Astrocyte of the spinal cord (primary cell): Measurements from ENCODE around the gene SNCG.
"Not testable (repeated sequence)": the region's sequence is repeated elsewhere in the genome, so short reads cannot be mapped to it uniquely, and the experiment has no call there.

Experiments
- DNase-seq: peaks from one replicate; pipeline ENCODE4 v3.0.0; 2011; ENCODE audit warnings: low read depth, low spot score
- H3K4me3 ChIP-seq: 2 replicates; pipeline ENCODE4 v1.5.1; 2011; ENCODE audit warnings: low read depth, mild to moderate bottlenecking, low read length, moderate library complexity
- in situ Hi-C: cut with HindIII; loops from 2 replicates; pipeline ENCODE4 v1.10.0; 2017; ENCODE audit warnings: low sequenced_read_pairs
- TF ChIP-seq, protein P1 (sequence below): IDR thresholded peaks from 2 replicates; pipeline ENCODE4 v1.5.1; 2012; ENCODE audit warnings: low read depth, mild to moderate bottlenecking, low read length, inconsistent platforms

SNCG gene

DNA sequence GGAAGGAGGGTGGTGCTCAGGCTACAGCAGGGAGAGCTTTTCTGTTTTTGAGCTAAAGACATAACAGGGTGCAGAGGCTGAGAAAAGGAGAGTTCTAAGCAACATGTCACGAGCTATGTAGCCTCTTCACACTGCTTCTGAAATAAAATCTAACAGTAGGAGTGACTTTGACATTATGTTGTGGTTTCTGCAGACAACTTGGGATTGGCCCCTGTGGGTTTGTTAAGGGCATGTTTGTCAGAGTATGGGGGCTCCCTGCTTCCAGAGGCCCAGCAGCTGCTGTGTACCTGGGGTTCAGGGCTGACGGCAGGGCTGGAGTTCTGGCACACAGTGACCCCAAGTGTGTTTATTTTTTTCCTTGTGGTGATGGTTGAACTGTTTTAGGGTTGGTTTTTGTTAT lies 25.7 kb upstream of the SNCG start:
- TF ChIP-seq, protein P1, sequence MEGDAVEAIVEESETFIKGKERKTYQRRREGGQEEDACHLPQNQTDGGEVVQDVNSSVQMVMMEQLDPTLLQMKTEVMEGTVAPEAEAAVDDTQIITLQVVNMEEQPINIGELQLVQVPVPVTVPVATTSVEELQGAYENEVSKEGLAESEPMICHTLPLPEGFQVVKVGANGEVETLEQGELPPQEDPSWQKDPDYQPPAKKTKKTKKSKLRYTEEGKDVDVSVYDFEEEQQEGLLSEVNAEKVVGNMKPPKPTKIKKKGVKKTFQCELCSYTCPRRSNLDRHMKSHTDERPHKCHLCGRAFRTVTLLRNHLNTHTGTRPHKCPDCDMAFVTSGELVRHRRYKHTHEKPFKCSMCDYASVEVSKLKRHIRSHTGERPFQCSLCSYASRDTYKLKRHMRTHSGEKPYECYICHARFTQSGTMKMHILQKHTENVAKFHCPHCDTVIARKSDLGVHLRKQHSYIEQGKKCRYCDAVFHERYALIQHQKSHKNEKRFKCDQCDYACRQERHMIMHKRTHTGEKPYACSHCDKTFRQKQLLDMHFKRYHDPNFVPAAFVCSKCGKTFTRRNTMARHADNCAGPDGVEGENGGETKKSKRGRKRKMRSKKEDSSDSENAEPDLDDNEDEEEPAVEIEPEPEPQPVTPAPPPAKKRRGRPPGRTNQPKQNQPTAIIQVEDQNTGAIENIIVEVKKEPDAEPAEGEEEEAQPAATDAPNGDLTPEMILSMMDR: no peak
- DNase-seq: no peak
- in situ Hi-C loops: no loop called here
- H3K4me3 ChIP-seq: no peak overlapping the region

- H3K4me3 ChIP-seq, in situ Hi-C loops, DNase-seq: not testable (repeated sequence)
Measured at GRCh38 chr10:86934162-86934711, 24.2 kb upstream of the SNCG start.

DNA sequence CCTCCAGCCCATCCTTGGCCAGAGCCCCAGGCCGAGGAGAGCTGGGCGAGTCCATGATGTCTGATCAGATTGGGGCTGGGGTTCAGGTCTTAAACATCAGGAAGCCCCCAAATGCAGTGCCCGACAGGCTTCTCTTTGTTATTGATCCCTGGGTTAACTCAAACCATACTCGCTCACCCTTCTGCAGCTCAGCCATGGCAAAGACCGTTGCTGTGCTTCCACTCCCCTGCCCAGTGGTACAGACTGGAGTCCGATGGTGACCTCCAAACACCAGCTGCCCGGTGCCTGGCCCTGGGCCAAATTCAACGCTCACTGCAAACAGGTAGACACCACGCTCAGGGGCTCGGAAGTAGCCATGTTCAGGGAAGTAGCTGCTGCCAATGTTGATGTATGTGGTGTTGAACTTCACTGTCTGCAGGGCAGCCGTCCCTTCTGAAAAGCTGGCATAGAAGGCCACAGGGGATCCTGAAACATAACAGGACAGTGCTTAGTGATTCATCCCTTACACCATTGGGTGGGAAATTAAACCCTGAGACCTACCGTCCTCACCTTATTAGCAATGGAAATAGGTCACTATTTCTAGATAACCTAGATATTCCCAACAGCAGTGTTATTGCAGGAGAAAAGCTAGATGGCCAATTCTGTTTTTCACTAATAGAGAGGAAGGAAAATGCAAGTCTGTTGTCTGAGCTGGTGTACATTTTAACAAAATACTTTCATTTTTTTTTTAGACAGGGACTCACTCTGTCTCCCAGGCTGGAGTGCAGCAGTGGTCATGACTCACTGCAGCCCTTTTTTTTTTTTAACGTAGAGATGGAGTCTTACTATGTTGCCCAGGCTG lies 21.5 kb upstream of the SNCG start:
- DNase-seq: peak; percentile 55
- TF ChIP-seq, protein P1: no peak
- H3K4me3 ChIP-seq: no peak overlapping the region
- in situ Hi-C loops: no loop called here

- TF ChIP-seq, protein P1: no peak
- DNase-seq: no peak
- H3K4me3 ChIP-seq: no peak overlapping the region
- in situ Hi-C loops: no loop called here
Measured at GRCh38 chr10:86937502-86938154, 20.8 kb upstream of the SNCG start.

GRCh38 chr10:86938260-86938659 lies 20.1 kb upstream of the SNCG start:
- H3K4me3 ChIP-seq: no peak overlapping the region
- DNase-seq: no peak
- TF ChIP-seq, protein P1: no peak
- in situ Hi-C loops: no loop called here

DNA sequence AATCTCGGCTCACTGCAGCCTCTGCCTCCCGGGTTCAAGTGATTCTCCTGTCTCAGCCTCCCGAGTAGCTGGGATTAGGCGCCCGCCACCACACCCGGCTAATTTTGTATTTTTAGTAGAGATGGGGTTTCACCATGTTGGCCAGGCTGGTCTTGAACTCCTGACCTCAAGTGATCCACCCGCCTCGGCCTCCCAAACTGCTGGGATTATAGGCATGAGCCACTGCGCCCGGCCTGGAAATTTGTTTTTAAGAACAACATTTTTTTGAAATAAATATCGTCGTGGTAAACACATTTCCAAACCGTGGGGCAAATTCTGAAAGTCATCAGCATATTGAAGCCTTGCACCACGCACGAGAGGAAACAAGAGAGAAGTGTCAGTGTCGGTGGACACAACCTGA lies 18.3 kb upstream of the SNCG start:
- in situ Hi-C loops, H3K4me3 ChIP-seq, DNase-seq: not testable (repeated sequence)

- in situ Hi-C loops: no loop called here
- H3K4me3 ChIP-seq: no peak overlapping the region
- TF ChIP-seq, protein P1: no peak
- no peak for DNase-seq
Measured at GRCh38 chr10:86940677-86941076, 17.7 kb upstream of the SNCG start.
